HepG2 (cell line): ENCODE measurements around the gene ROMO1. TPM values are rescaled to one million over a fixed set of nuclear protein-coding genes. Genes with fewer than 3 reads are reported as not detected.
A peak's percentile ranks its signal among the peaks of the same experiment; 100 is the strongest.

ENCODE experiments used
- ARID2 ChIP-seq: sonication (generic); formaldehyde crosslinking; IDR thresholded peaks from 2 replicates; pipeline ENCODE4 v1.8.1; 2022; ENCODE audit warnings: mild to moderate bottlenecking, missing genetic modification reagents, borderline replicate concordance
- ATF7-NPFF ChIP-seq: sonication (generic); formaldehyde crosslinking; IDR thresholded peaks from 2 replicates; pipeline ENCODE4 v1.8.1; 2023; ENCODE audit warnings: mild to moderate bottlenecking, low read depth, missing genetic modification reagents, moderate library complexity
- ELF4 ChIP-seq: sonication (generic); formaldehyde crosslinking; IDR thresholded peaks from 2 replicates; pipeline ENCODE4 v1.5.0; 2020; ENCODE audit warnings: missing genetic modification reagents, mild to moderate bottlenecking, moderate library complexity, borderline replicate concordance
- ESRRA ChIP-seq: sonication (generic); formaldehyde crosslinking; IDR thresholded peaks from 2 replicates; pipeline ENCODE4 v1.5.1; 2020; ENCODE audit warnings: mild to moderate bottlenecking, low read depth, missing genetic modification reagents
- HDAC6 ChIP-seq: fragments of 200-600 bp; sonication (generic); IDR thresholded peaks from 2 replicates; pipeline ENCODE4 v1.7.0; 2017; ENCODE audit warnings: mild to moderate bottlenecking, antibody characterized with exemption, low read length, low read depth
- HIVEP1 ChIP-seq: sonication (generic); formaldehyde crosslinking; IDR thresholded peaks from 2 replicates; pipeline ENCODE4 v1.4.0; 2020; ENCODE audit warnings: mild to moderate bottlenecking, missing genetic modification reagents
- HMG20A ChIP-seq: IDR thresholded peaks from 2 replicates; pipeline ENCODE4 v1.6.1; 2016; ENCODE audit warnings: borderline replicate concordance
- KDM6A ChIP-seq: IDR thresholded peaks from 2 replicates; pipeline ENCODE4 v1.6.1; 2016; ENCODE audit warnings: low read depth
- KLF13 ChIP-seq: sonication (generic); formaldehyde crosslinking; IDR thresholded peaks from 2 replicates; pipeline ENCODE4 v1.4.0; 2020; ENCODE audit warnings: mild to moderate bottlenecking, missing genetic modification reagents
- KLF16 ChIP-seq, 2 experiments: sonication (generic) in 1 of 2; formaldehyde crosslinking in 1 of 2; IDR thresholded peaks; 2 replicates each; pipeline versions ENCODE4 v1.6.1 to v1.8.0; 2016 to 2023; ENCODE audit warnings: missing genetic modification reagents in 2 of 2, missing compliant biosample characterization in 1 of 2
- KMT2A ChIP-seq: sonication (generic); formaldehyde crosslinking; IDR thresholded peaks from 2 replicates; pipeline ENCODE4 v1.4.0; 2020; ENCODE audit warnings: missing genetic modification reagents
- MAFG ChIP-seq: sonication (generic); formaldehyde crosslinking; IDR thresholded peaks from 2 replicates; pipeline ENCODE4 v1.5.1; 2020; ENCODE audit warnings: mild to moderate bottlenecking, missing genetic modification reagents
- MED8 ChIP-seq: sonication (generic); formaldehyde crosslinking; IDR thresholded peaks from 2 replicates; pipeline ENCODE4 v1.8.1; 2023; ENCODE audit warnings: mild to moderate bottlenecking, missing genetic modification reagents; ENCODE audit not compliant: insufficient replicate concordance
- MTF1 ChIP-seq: sonication (generic); formaldehyde crosslinking; IDR thresholded peaks from 2 replicates; pipeline ENCODE4 v1.5.0; 2020; ENCODE audit warnings: missing genetic modification reagents
- MYNN ChIP-seq: sonication (generic); formaldehyde crosslinking; IDR thresholded peaks from 2 replicates; pipeline ENCODE4 v1.4.0; 2020; ENCODE audit warnings: mild to moderate bottlenecking, low read depth, missing genetic modification reagents
- ONECUT2 ChIP-seq: sonication (generic); formaldehyde crosslinking; IDR thresholded peaks from 2 replicates; pipeline ENCODE4 v1.4.0; 2020; ENCODE audit warnings: missing genetic modification reagents
- POLR2A ChIP-seq, 2 experiments: IDR thresholded peaks; 2 replicates each; pipeline ENCODE4 v1.6.1; 2011; ENCODE audit warnings: low read depth in 2 of 2, low read length in 2 of 2, mild to moderate bottlenecking in 1 of 2, moderate library complexity in 1 of 2; ENCODE audit not compliant: insufficient read depth in 1 of 2
- SETDB1 ChIP-seq: sonication (generic); formaldehyde crosslinking; IDR thresholded peaks from 2 replicates; pipeline ENCODE4 v1.5.1; 2020; ENCODE audit warnings: missing genetic modification reagents, mild to moderate bottlenecking, borderline replicate concordance
- SRF ChIP-seq: IDR thresholded peaks from 2 replicates; pipeline ENCODE4 v1.6.1; 2011; ENCODE audit warnings: mild to moderate bottlenecking, low read depth, low read length, moderate library complexity
- SSRP1 ChIP-seq: IDR thresholded peaks from 2 replicates; pipeline ENCODE4 v1.6.1; 2016; ENCODE audit warnings: control low read depth
- TEAD3 ChIP-seq: optimal IDR thresholded peaks from 2 replicates; pipeline ENCODE3; 2016; ENCODE audit warnings: borderline replicate concordance
- ZFX ChIP-seq: sonication (generic); formaldehyde crosslinking; IDR thresholded peaks from 2 replicates; pipeline ENCODE4 v1.4.0; 2020; ENCODE audit warnings: mild to moderate bottlenecking, low read depth, missing genetic modification reagents, moderate library complexity
- ZKSCAN5 ChIP-seq: sonication (generic); formaldehyde crosslinking; IDR thresholded peaks from 2 replicates; pipeline ENCODE4 v1.5.1; 2020; ENCODE audit warnings: mild to moderate bottlenecking, missing genetic modification reagents
- ZNF256 ChIP-seq: sonication (generic); formaldehyde crosslinking; conservative IDR thresholded peaks from 2 replicates; pipeline ENCODE4 v1.4.0; 2020; ENCODE audit warnings: missing genetic modification reagents
- ZNF292 ChIP-seq: sonication (generic); formaldehyde crosslinking; IDR thresholded peaks from 2 replicates; pipeline ENCODE4 v1.8.1; 2022; ENCODE audit warnings: mild to moderate bottlenecking, low read depth, missing genetic modification reagents, borderline replicate concordance
- ZNF670 ChIP-seq: sonication (generic); formaldehyde crosslinking; IDR thresholded peaks from 2 replicates; pipeline ENCODE4 v1.8.0; 2022; ENCODE audit warnings: mild to moderate bottlenecking, missing genetic modification reagents, borderline replicate concordance
- ZSCAN12 ChIP-seq: sonication (generic); formaldehyde crosslinking; IDR thresholded peaks from 2 replicates; pipeline ENCODE4 v1.9.0; 2021; ENCODE audit warnings: mild to moderate bottlenecking, missing genetic modification reagents
- ZSCAN5A ChIP-seq: sonication (generic); formaldehyde crosslinking; IDR thresholded peaks from 2 replicates; pipeline ENCODE4 v1.8.0; 2022; ENCODE audit warnings: mild to moderate bottlenecking, missing genetic modification reagents, borderline replicate concordance
- polyA plus RNA-seq, 8 experiments: library from polyadenylated mRNA; depleted of rRNA in 3 of 8; stranded (reverse) in 7 of 8; unstranded in 1 of 8; fragments of >200 nt; fragmentation: Illumina TruSeq in 4 of 8; extraction: Trizol in 4 of 8; gene quantifications; 2 replicates each; pipeline versions ENCODE4 v1.2.1 to v1.2.3, GENCODE V29; 2011 to 2016; ENCODE audit warnings: low read depth in 4 of 8, missing spikeins in 1 of 8, mixed read lengths in 1 of 8; ENCODE audit not compliant: insufficient read depth in 1 of 8
- total RNA-seq, 5 experiments: library from RNA; depleted of rRNA; stranded (reverse); fragments of >200 nt; fragmentation: Illumina TruSeq; extraction: Trizol; gene quantifications; 2 replicates each; pipeline ENCODE4 v1.2.3, GENCODE V29; 2016; ENCODE audit warnings: low read depth in 1 of 5
- TF ChIP-seq, protein P1 (sequence below): sonication (generic); formaldehyde crosslinking; IDR thresholded peaks from 2 replicates; pipeline ENCODE4 v1.8.0; 2022; ENCODE audit warnings: missing genetic modification reagents, mild to moderate bottlenecking, moderate library complexity, borderline replicate concordance

The ROMO1 gene
- total and polyA plus RNA-seq, 2 of the 13 experiments (the other 11 are each of a cell fraction or from before 2014, with no cell fraction given): 636 to 755 TPM

- no peak for TF ChIP-seq SETDB1 (CRISPR knock-in tag)
- peak; percentile 98 for TF ChIP-seq ZSCAN12 (CRISPR knock-in tag)
- peak; percentile 98 for TF ChIP-seq ZNF256 (CRISPR knock-in tag)
- peak; percentile 94; the same call in 1 of the 2 replicates for TF ChIP-seq HDAC6
- peak; percentile 99 for TF ChIP-seq ZFX
- peak; percentile 80 for TF ChIP-seq ONECUT2
- peak; percentile 74; the same call in 1 of the 2 replicates for TF ChIP-seq ZKSCAN5 (CRISPR knock-in tag)
- peak; percentile 73 for TF ChIP-seq SRF
- no peak; the same call in 1 of the 2 replicates for TF ChIP-seq KDM6A (CRISPR knock-in tag)
- TF ChIP-seq ZNF292 (CRISPR knock-in tag): no peak; the same call in 1 of the 2 replicates
- peak; percentile 99 for TF ChIP-seq KMT2A
- TF ChIP-seq MYNN (CRISPR knock-in tag): peak; percentile 55; the same call in 1 of the 2 replicates
- peak; percentile 85 for TF ChIP-seq TEAD3
- peak; percentile 85 for TF ChIP-seq HIVEP1 (CRISPR knock-in tag)
- peak; percentile 33; the same call in 1 of the 2 replicates for TF ChIP-seq HMG20A
- peak; percentile 70 for TF ChIP-seq MTF1 (CRISPR knock-in tag)
- TF ChIP-seq MED8 (CRISPR knock-in tag): peak; percentile 98
- no peak; the same call in 1 of the 2 replicates for TF ChIP-seq KLF13 (CRISPR knock-in tag)
- TF ChIP-seq ZSCAN5A: peak; percentile 96
- TF ChIP-seq, protein P1, sequence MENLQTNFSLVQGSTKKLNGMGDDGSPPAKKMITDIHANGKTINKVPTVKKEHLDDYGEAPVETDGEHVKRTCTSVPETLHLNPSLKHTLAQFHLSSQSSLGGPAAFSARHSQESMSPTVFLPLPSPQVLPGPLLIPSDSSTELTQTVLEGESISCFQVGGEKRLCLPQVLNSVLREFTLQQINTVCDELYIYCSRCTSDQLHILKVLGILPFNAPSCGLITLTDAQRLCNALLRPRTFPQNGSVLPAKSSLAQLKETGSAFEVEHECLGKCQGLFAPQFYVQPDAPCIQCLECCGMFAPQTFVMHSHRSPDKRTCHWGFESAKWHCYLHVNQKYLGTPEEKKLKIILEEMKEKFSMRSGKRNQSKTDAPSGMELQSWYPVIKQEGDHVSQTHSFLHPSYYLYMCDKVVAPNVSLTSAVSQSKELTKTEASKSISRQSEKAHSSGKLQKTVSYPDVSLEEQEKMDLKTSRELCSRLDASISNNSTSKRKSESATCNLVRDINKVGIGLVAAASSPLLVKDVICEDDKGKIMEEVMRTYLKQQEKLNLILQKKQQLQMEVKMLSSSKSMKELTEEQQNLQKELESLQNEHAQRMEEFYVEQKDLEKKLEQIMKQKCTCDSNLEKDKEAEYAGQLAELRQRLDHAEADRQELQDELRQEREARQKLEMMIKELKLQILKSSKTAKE: no peak
- TF ChIP-seq ELF4 (CRISPR knock-in tag): peak; percentile 95
- peak; percentile 99 for TF ChIP-seq ATF7-NPFF (CRISPR knock-in tag)
- no peak for TF ChIP-seq SSRP1 (CRISPR knock-in tag)
- peak; percentile 91 for TF ChIP-seq ARID2
- TF ChIP-seq POLR2A (IDR thresholded peaks at IDR 0.05; ENCODE audit: insufficient read depth in 1 of 2, low read depth in 2 of 2, low read length in 2 of 2): peak; percentile 89 to 97
- TF ChIP-seq ZNF670 (CRISPR knock-in tag): peak; percentile 77
- TF ChIP-seq MAFG: no peak
- TF ChIP-seq ESRRA (CRISPR knock-in tag): peak; percentile 83
- TF ChIP-seq KLF16 (CRISPR knock-in tag; IDR thresholded peaks at IDR 0.05): peak; percentile 99 to 100
Observed at GRCh38 chr20:35741892-35742740, 42.9 kb downstream of the ROMO1 start, which contains the start of gene RBM39 (continued).
